CD4-positive, alpha-beta T cell treated with Interleukin-2 at 100 ng/mL for 4 hours (primary cell): ENCODE data around the gene CAMK2D.

Experiments used
- DNase-seq: peaks from one replicate; pipeline ENCODE4 v3.0.0-alpha.2; 2020; ENCODE audit warnings: low spot score

CAMK2D gene

GRCh38 chr4:113524096-113524495 lies 237.4 kb downstream of the CAMK2D start:
- no peak for DNase-seq

- no peak for DNase-seq
Measured at GRCh38 chr4:113522433-113522832, 239.1 kb downstream of the CAMK2D start.

- DNase-seq, result no peak
Measured at GRCh38 chr4:113513382-113513781, 248.2 kb downstream of the CAMK2D start.

- no peak for DNase-seq
Measured at GRCh38 chr4:113512880-113513279, 248.7 kb downstream of the CAMK2D start.

GRCh38 chr4:113511944-113512343 lies 249.6 kb downstream of the CAMK2D start:
- no peak for DNase-seq

GRCh38 chr4:113509851-113510250 lies 251.7 kb downstream of the CAMK2D start:
- DNase-seq, result no peak

GRCh38 chr4:113505044-113505443 lies 256.5 kb downstream of the CAMK2D start:
- DNase-seq, result no peak

- no peak for DNase-seq
Measured at GRCh38 chr4:113504422-113504821, 257.1 kb downstream of the CAMK2D start.

GRCh38 chr4:113503691-113504090 lies 257.8 kb downstream of the CAMK2D start:
- no peak for DNase-seq

GRCh38 chr4:113502906-113503305 lies 258.6 kb downstream of the CAMK2D start:
- no peak for DNase-seq

GRCh38 chr4:113502476-113502875 lies 259.1 kb downstream of the CAMK2D start:
- no peak for DNase-seq

- no peak for DNase-seq
Measured at GRCh38 chr4:113500424-113500823, 261.1 kb downstream of the CAMK2D start.

- no peak for DNase-seq
Measured at GRCh38 chr4:113499696-113500095, 261.8 kb downstream of the CAMK2D start.

- DNase-seq, result no peak
Measured at GRCh38 chr4:113499166-113499565, 262.4 kb downstream of the CAMK2D start.

GRCh38 chr4:113497154-113497884 lies 264.2 kb downstream of the CAMK2D start:
- no peak for DNase-seq

GRCh38 chr4:113496698-113497097 lies 264.8 kb downstream of the CAMK2D start:
- no peak for DNase-seq

- DNase-seq, result no peak
Measured at GRCh38 chr4:113495790-113496189, 265.7 kb downstream of the CAMK2D start.

GRCh38 chr4:113483131-113483530 lies 278.4 kb downstream of the CAMK2D start:
- DNase-seq, result no peak

GRCh38 chr4:113482325-113482724 lies 279.2 kb downstream of the CAMK2D start:
- DNase-seq, result no peak

- no peak for DNase-seq
Measured at GRCh38 chr4:113481820-113482219, 279.7 kb downstream of the CAMK2D start.

GRCh38 chr4:113480109-113480508 lies 281.4 kb downstream of the CAMK2D start:
- no peak for DNase-seq

GRCh38 chr4:113478032-113478431 lies 283.5 kb downstream of the CAMK2D start:
- DNase-seq, result no peak

GRCh38 chr4:113476800-113477199 lies 284.7 kb downstream of the CAMK2D start:
- no peak for DNase-seq

- DNase-seq, result no peak
Measured at GRCh38 chr4:113474017-113474416, 287.5 kb downstream of the CAMK2D start.
